Spleen (tissue), 11 donors: Measurements from ENCODE around the gene PRLH. TPM values are rescaled to one million over a fixed set of nuclear protein-coding genes. Genes with fewer than 3 reads are reported as not detected.
"Not testable (repeated sequence)": the region's sequence is repeated elsewhere in the genome, so short reads cannot be mapped to it uniquely, and the experiment has no call there.

ENCODE experiments used
- DNase-seq: peaks from one replicate; pipeline ENCODE4 v3.0.0-alpha.2; 2020
- H3K27ac ChIP-seq, 8 donors: fragments of 200-600 bp; sonication (generic) in 7 of 8; 1 replicate in 4 of 8; 2 replicates in 4 of 8; pipeline versions ENCODE4 v1.5.0 to v1.8.0; 2016 to 2021; ENCODE audit warnings: inconsistent platforms in 4 of 8, mild to moderate bottlenecking in 4 of 8, moderate library complexity in 1 of 8
- H3K27me3 ChIP-seq, 7 donors: fragments of 200-600 bp; sonication (generic) in 6 of 7; replicated peaks in 1 of 7; 1 replicate in 4 of 7; 2 replicates in 3 of 7; pipeline versions ENCODE4 v1.5.0 to v1.8.0; 2016 to 2021; ENCODE audit warnings: inconsistent platforms in 3 of 7, mild to moderate bottlenecking in 1 of 7
- H3K36me3 ChIP-seq, 6 donors: fragments of 200-600 bp; sonication (generic) in 5 of 6; 1 replicate in 4 of 6; 2 replicates in 2 of 6; pipeline versions ENCODE4 v1.5.0 to v1.8.0; 2016 to 2021; ENCODE audit warnings: inconsistent platforms in 2 of 6
- H3K4me1 ChIP-seq, 6 donors: fragments of 200-600 bp; sonication (generic) in 5 of 6; 1 replicate in 3 of 6; 2 replicates in 3 of 6; pipeline versions ENCODE4 v1.5.0 to v1.8.0; 2016 to 2021; ENCODE audit warnings: inconsistent platforms in 3 of 6
- H3K4me3 ChIP-seq, 8 donors: fragments of 200-600 bp; sonication (generic) in 7 of 8; 1 replicate in 4 of 8; 2 replicates in 4 of 8; pipeline versions ENCODE4 v1.5.0 to v1.8.0; 2016 to 2021; ENCODE audit warnings: inconsistent platforms in 4 of 8, mild to moderate bottlenecking in 4 of 8, moderate library complexity in 2 of 8
- H3K9me3 ChIP-seq, 8 donors: fragments of 200-600 bp; sonication (generic) in 7 of 8; 1 replicate in 4 of 8; 2 replicates in 4 of 8; pipeline versions ENCODE4 v1.5.0 to v1.8.0; 2016 to 2021; ENCODE audit warnings: inconsistent platforms in 4 of 8
- POLR2A ChIP-seq, 3 donors: fragments of 450-650 bp; IDR thresholded peaks; one replicate each; pipeline ENCODE4 v1.5.1; 2017; ENCODE audit warnings: antibody characterized with exemption in 3 of 3, mild to moderate bottlenecking in 1 of 3
- POLR2AphosphoS5 ChIP-seq, 3 donors: sonication (generic); formaldehyde crosslinking; IDR thresholded peaks; one replicate each; pipeline ENCODE4 v1.5.1; 2017; ENCODE audit warnings: antibody characterized with exemption in 3 of 3
- WGBS, 5 donors: extraction: QIAGEN DNeasy Blood & Tissue Kit in 3 of 5; methylation state at CpG; one replicate each; pipeline versions ENCODE4 v1.1.5 to v1.1.7; 2013 to 2018; 5-methylcytosine and 5-hydroxymethylcytosine counted together
- intact Hi-C: fragments of 100-400 bp; cut with DNase I; formaldehyde crosslinking; loops from one replicate; pipeline ENCODE4 v1.15.0; 2023; ENCODE audit warnings: low total_unique reads
- polyA plus RNA-seq, 3 donors: library from polyadenylated mRNA; stranded (reverse); fragments of 200-250 nt; gene quantifications; one replicate each; pipeline ENCODE4 v1.2.1, GENCODE V29; 2013
- total RNA-seq, 7 donors: library from RNA; depleted of rRNA in 3 of 7; stranded (reverse); fragments of >200 nt in 3 of 7; fragmentation: NEBNext Ultra II Directional in 4 of 7; extraction: Animal tissue kit (Norgen Biotek cat#: 25700) in 4 of 7; gene quantifications; one replicate each; pipeline versions ENCODE4 v1.1.0 to v1.2.1, GENCODE V29; 2016 to 2021
- TF ChIP-seq, protein P1 (sequence below), 11 experiments: fragments of 200-600 bp in 7 of 11; fragments of 450-650 bp in 4 of 11; sonication (generic) in 4 of 11; IDR thresholded peaks in 8 of 11; conservative IDR thresholded peaks in 3 of 11; 1 replicate in 7 of 11; 2 replicates in 4 of 11; pipeline versions ENCODE4 v1.4.0 to v1.8.0; 2016 to 2021; ENCODE audit warnings: antibody characterized with exemption in 11 of 11, inconsistent platforms in 4 of 11, mild to moderate bottlenecking in 1 of 11
- donor health status: healthy with polysubstance abuse.
- donor health status: DM: no; HTN: no; CAD: no; lungs with moderate emphysema.
- donor health status: DM: no; HTN: no; CAD: no.
- donor health status: Bipolar disorder and iron deficiency.
- donor health status: healthy.
- donor health status: DM: no; HTN: no; CAD: no.
- donor health status: DM: yes; HTN: yes; CAD: no.

PRLH gene
- total and polyA plus RNA-seq, 10 donors, result not detected

GRCh38 chr2:237593036-237593435 lies 26.7 kb downstream of the PRLH start:
- WGBS, 5 donors, result 69 to 92% (median 90%) methylated on average over 2 to 10 of the region's 10 CpGs
- no peak for TF ChIP-seq POLR2A (IDR thresholded peaks at IDR 0.05)
- TF ChIP-seq, protein P1, sequence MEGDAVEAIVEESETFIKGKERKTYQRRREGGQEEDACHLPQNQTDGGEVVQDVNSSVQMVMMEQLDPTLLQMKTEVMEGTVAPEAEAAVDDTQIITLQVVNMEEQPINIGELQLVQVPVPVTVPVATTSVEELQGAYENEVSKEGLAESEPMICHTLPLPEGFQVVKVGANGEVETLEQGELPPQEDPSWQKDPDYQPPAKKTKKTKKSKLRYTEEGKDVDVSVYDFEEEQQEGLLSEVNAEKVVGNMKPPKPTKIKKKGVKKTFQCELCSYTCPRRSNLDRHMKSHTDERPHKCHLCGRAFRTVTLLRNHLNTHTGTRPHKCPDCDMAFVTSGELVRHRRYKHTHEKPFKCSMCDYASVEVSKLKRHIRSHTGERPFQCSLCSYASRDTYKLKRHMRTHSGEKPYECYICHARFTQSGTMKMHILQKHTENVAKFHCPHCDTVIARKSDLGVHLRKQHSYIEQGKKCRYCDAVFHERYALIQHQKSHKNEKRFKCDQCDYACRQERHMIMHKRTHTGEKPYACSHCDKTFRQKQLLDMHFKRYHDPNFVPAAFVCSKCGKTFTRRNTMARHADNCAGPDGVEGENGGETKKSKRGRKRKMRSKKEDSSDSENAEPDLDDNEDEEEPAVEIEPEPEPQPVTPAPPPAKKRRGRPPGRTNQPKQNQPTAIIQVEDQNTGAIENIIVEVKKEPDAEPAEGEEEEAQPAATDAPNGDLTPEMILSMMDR (IDR thresholded peaks at IDR 0.05 in 8 of 11, conservative IDR thresholded peaks at IDR 0.05 in 3 of 11), result no peak
- no peak for TF ChIP-seq POLR2AphosphoS5 (IDR thresholded peaks at IDR 0.05)
- H3K4me1 ChIP-seq, result peaks cover 0 to 18% (median 12%) of the 10 kb centered on the region in 6 donors

GRCh38 chr2:237593596-237594320 lies 27.4 kb downstream of the PRLH start:
- intact Hi-C loops, result no loop called here
- Histone ChIP-seq H3K36me3 (no peaks in the 10 kb centered on the region), H3K9me3 (no peaks in the 10 kb centered on the region), H3K4me3 (no peak overlapping the region), H3K27me3 (no peaks in the 10 kb centered on the region), H3K4me1 (peaks cover 0 to 18% (median 12%) of the 10 kb centered on the region in 6 donors), H3K27ac (no peak overlapping the region)
- no peak for DNase-seq
- TF ChIP-seq, protein P1 (IDR thresholded peaks at IDR 0.05 in 8 of 11, conservative IDR thresholded peaks at IDR 0.05 in 3 of 11), result no peak
- TF ChIP-seq POLR2A (IDR thresholded peaks at IDR 0.05), result no peak
- no peak for TF ChIP-seq POLR2AphosphoS5 (IDR thresholded peaks at IDR 0.05)
- 79 to 87% (median 84%) methylated on average over 11 to 17 of the region's 17 CpGs for WGBS, 5 donors

More at GRCh38 chr2:237593036-237593435, 26.7 kb downstream of the PRLH start:
- Histone ChIP-seq H3K36me3 (no peaks in the 10 kb centered on the region), H3K27ac (no peak overlapping the region), H3K4me3 (no peak overlapping the region), H3K27me3 (no peaks in the 10 kb centered on the region), H3K9me3 (no peaks in the 10 kb centered on the region)
- intact Hi-C loops, result no loop called here
- no peak for DNase-seq

GRCh38 chr2:237594514-237594871 lies 28.1 kb downstream of the PRLH start:
- no peak overlapping the region for H3K27ac ChIP-seq
- H3K36me3 ChIP-seq, result no peaks in the 10 kb centered on the region
- no peak for TF ChIP-seq POLR2AphosphoS5 (IDR thresholded peaks at IDR 0.05)
- TF ChIP-seq POLR2A (IDR thresholded peaks at IDR 0.05), result no peak
- TF ChIP-seq, protein P1 (IDR thresholded peaks at IDR 0.05 in 8 of 11, conservative IDR thresholded peaks at IDR 0.05 in 3 of 11), result no peak
- WGBS, 5 donors, result 69 to 91% (median 76%) methylated on average over 5 of the region's 5 CpGs
- peaks cover 0 to 18% (median 12%) of the 10 kb centered on the region in 6 donors for H3K4me1 ChIP-seq
- no peaks in the 10 kb centered on the region for H3K9me3 ChIP-seq
- H3K27me3 ChIP-seq, result no peaks in the 10 kb centered on the region
- peak; percentile 41 for DNase-seq
- intact Hi-C loops, result no loop called here
- H3K4me3 ChIP-seq, result no peak overlapping the region

DNA sequence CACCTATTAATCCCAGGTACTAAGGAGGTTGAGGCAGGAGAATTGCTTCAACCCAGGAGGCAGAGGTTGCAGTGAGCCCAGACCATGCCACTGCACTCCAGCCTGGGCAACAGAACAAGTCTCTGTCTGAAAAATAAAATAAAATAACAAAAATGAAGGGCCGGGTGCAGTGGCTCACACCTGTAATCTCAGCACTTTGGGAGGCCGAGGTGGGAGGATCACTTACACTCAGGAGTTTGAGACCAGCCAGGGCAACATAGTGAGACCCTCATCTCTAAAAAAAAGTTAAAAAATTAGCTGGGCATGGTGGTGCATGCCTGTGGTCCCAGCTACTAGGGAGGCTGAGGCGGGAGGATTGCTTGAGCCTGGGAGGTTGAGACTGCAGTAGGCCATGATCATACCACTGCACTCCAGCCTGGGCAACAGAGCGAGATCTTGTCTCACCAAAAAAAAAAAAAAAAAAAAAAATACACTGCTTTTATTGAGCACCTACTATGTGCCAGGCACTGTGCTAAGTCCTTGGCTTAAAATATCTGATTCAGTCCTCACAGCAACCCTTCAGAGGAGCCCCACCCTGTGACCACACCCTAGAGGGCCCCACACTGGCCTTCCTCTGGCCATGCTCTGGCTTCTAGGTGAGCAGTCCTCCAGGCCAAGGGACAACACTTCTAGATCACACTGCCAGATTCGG lies 29.6 kb downstream of the PRLH start:
- not testable (repeated sequence) for H3K27ac ChIP-seq

More for the DNA sequence above, 29.6 kb downstream of the PRLH start:
- H3K36me3 ChIP-seq, DNase-seq, H3K4me3 ChIP-seq, H3K27me3 ChIP-seq, intact Hi-C loops, H3K9me3 ChIP-seq: not testable (repeated sequence)
- 85 to 97% (median 92%) methylated on average over 4 to 5 of the region's 5 CpGs for WGBS, 5 donors
- peaks cover 0 to 15% (median 7%) of the 10 kb centered on the region in 6 donors for H3K4me1 ChIP-seq
